Suppressor macrophage (primary cell): ENCODE results near the gene DNAH5.

ENCODE experiments used
- DNase-seq, 4 experiments: peaks; one replicate each; pipeline ENCODE4 v3.0.0-alpha.2; 2020 to 2022

The DNAH5 gene

GRCh38 chr5:13941468-13941867 is 3.0 kb downstream of the DNAH5 start:
- no peak for DNase-seq

- DNase-seq: no peak
These were observed 4.8 kb downstream of the DNAH5 start for GRCh38 chr5:13939638-13940037.

GRCh38 chr5:13934921-13935320 is 9.6 kb downstream of the DNAH5 start:
- no peak for DNase-seq

GRCh38 chr5:13934125-13934524 is 10.4 kb downstream of the DNAH5 start:
- no peak for DNase-seq

GRCh38 chr5:13932561-13932960 is 11.9 kb downstream of the DNAH5 start:
- DNase-seq: no peak

- DNase-seq: no peak
These were observed 12.5 kb downstream of the DNAH5 start for GRCh38 chr5:13932011-13932410.

GRCh38 chr5:13930541-13931171 is 13.8 kb downstream of the DNAH5 start:
- DNase-seq: no peak

GRCh38 chr5:13926731-13927130 is 17.8 kb downstream of the DNAH5 start:
- DNase-seq: no peak

GRCh38 chr5:13921578-13921977 is 22.9 kb downstream of the DNAH5 start:
- no peak for DNase-seq

GRCh38 chr5:13919786-13920185 is 24.7 kb downstream of the DNAH5 start:
- no peak for DNase-seq

- no peak for DNase-seq
These were observed 25.4 kb downstream of the DNAH5 start for GRCh38 chr5:13919087-13919486.

- DNase-seq: no peak
These were observed 27.4 kb downstream of the DNAH5 start for GRCh38 chr5:13917061-13917460.

GRCh38 chr5:13913962-13914361 is 30.5 kb downstream of the DNAH5 start:
- DNase-seq: no peak

- DNase-seq: no peak
These were observed 33.7 kb downstream of the DNAH5 start for GRCh38 chr5:13910637-13911288.

- DNase-seq: no peak
These were observed 34.3 kb downstream of the DNAH5 start for GRCh38 chr5:13910201-13910600.

- DNase-seq: no peak
These were observed 35.2 kb downstream of the DNAH5 start for GRCh38 chr5:13909271-13909670.

GRCh38 chr5:13898569-13898968 is 45.9 kb downstream of the DNAH5 start:
- no peak for DNase-seq

GRCh38 chr5:13878357-13878756 is 66.1 kb downstream of the DNAH5 start:
- DNase-seq: no peak

- DNase-seq: peak in 3 of 4 experiments; percentile 1 to 40 (median 19)
These were observed 77.7 kb downstream of the DNAH5 start for GRCh38 chr5:13866792-13867191.

- DNase-seq: no peak
These were observed 79.2 kb downstream of the DNAH5 start for GRCh38 chr5:13865312-13865711.

GRCh38 chr5:13860146-13860545 is 84.3 kb downstream of the DNAH5 start:
- DNase-seq: no peak

- no peak for DNase-seq
These were observed 85.0 kb downstream of the DNAH5 start for GRCh38 chr5:13859270-13860065.

GRCh38 chr5:13843175-13843846 is 101.2 kb downstream of the DNAH5 start:
- no peak for DNase-seq
